Endothelial cell (in vitro differentiated cells): ENCODE data around the gene CRYBG2. TPM values are rescaled to one million over a fixed set of nuclear protein-coding genes. Genes with fewer than 3 reads are reported as not detected.
A peak's percentile ranks its signal among the peaks of the same experiment; 100 is the strongest.

Experiments
- DNase-seq: peaks from one replicate; pipeline ENCODE4 v3.0.0; 2021; ENCODE audit warnings: low spot score
- H3K27ac Mint-ChIP-seq: one replicate; pipeline ENCODE4 v1.8.0; 2021; ENCODE audit warnings: mixed read lengths, inconsistent platforms; ENCODE audit not compliant: unreplicated experiment
- H3K27me3 Mint-ChIP-seq: one replicate; pipeline ENCODE4 v1.8.0; 2021; ENCODE audit warnings: mild to moderate bottlenecking, moderate library complexity, mixed read lengths, inconsistent platforms; ENCODE audit not compliant: unreplicated experiment
- H3K36me3 Mint-ChIP-seq: one replicate; pipeline ENCODE4 v1.8.0; 2021; ENCODE audit warnings: mild to moderate bottlenecking, low read depth, mixed read lengths, inconsistent platforms; ENCODE audit not compliant: unreplicated experiment
- H3K4me1 Mint-ChIP-seq: one replicate; pipeline ENCODE4 v1.8.0; 2021; ENCODE audit warnings: mild to moderate bottlenecking, mixed read lengths, inconsistent platforms; ENCODE audit not compliant: unreplicated experiment
- H3K4me3 Mint-ChIP-seq: one replicate; pipeline ENCODE4 v1.8.0; 2021; ENCODE audit warnings: mild to moderate bottlenecking, mixed read lengths, inconsistent platforms; ENCODE audit not compliant: unreplicated experiment
- H3K9me3 Mint-ChIP-seq: one replicate; pipeline ENCODE4 v1.8.0; 2021; ENCODE audit warnings: mixed read lengths, inconsistent platforms; ENCODE audit not compliant: unreplicated experiment
- CTCF ChIP-seq: fragments of 200-600 bp; sonication (generic); IDR thresholded peaks from one replicate; pipeline ENCODE4 v1.5.0; 2021; ENCODE audit warnings: antibody characterized with exemption; ENCODE audit not compliant: unreplicated experiment
- total RNA-seq: library from RNA; stranded (reverse); fragmentation: NEBNext Ultra II Directional; extraction: Animal tissue kit (Norgen Biotek cat#: 25700); gene quantifications from one replicate; pipeline ENCODE4 v1.2.1, GENCODE V29; 2021; ENCODE audit not compliant: unreplicated experiment

The CRYBG2 gene
- total RNA-seq, 1 donor from 2014 or later: 1.4 TPM

DNA sequence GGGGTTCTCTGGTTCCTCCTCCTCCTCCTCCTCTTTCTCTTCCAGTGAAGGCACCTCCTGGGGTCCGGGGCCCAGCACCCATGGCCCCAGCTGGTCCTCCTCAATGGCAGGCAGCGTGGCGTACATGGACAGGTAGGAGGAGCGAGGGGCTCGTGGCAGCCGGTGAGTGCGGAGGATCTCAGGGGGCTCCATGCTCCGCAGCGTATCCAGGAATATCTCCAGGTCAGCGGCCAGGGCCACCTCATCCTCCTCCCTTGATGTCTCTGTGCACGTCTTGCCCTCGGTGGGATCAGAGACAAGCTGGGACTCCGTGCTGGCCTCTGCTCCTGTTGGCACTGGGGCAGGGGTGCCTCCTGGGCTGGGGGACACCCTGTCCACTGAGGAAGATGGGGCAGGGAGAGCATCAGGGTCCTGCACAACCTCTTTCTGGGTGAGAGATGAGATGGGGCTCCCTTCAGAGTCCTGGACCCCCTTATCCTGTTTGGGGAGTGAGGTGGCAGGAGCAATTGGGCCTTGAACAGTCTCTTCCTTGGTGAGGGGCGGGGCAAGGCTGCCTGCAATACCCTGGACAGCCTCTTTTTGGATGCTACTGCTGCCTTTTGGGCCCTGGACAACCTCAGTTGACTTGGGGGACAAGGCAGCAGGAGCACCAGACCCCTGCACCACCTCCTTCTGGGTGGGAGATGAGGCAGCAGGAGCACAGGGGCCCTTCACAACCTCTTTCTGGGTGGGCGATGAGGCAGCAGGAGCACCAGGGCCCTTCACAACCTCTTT is 9.6 kb downstream of the CRYBG2 start:
- H3K4me1 Mint-ChIP-seq: peaks cover 15% of the 10 kb centered on the region
- no peak overlapping the region for H3K4me3 Mint-ChIP-seq
- no peaks in the 10 kb centered on the region for H3K36me3 Mint-ChIP-seq
- H3K27ac Mint-ChIP-seq: no peak overlapping the region
- H3K27me3 Mint-ChIP-seq: peaks cover 4% of the 10 kb centered on the region
- H3K9me3 Mint-ChIP-seq: no peaks in the 10 kb centered on the region
- TF ChIP-seq CTCF: no peak
- no peak for DNase-seq

- no peak for TF ChIP-seq CTCF
- Mint-ChIP-seq H3K27me3 (peaks cover 6% of the 10 kb centered on the region), H3K36me3 (no peaks in the 10 kb centered on the region), H3K4me1 (peaks cover 11% of the 10 kb centered on the region), H3K27ac (no peak overlapping the region), H3K4me3 (no peak overlapping the region), H3K9me3 (no peaks in the 10 kb centered on the region)
- no peak for DNase-seq
Measured at GRCh38 chr1:26340047-26340481, 13.9 kb downstream of the CRYBG2 start.

- H3K36me3 Mint-ChIP-seq: no peaks in the 10 kb centered on the region
- peaks cover 11% of the 10 kb centered on the region for H3K4me1 Mint-ChIP-seq
- peaks cover 6% of the 10 kb centered on the region for H3K27me3 Mint-ChIP-seq
- no peak overlapping the region for H3K4me3 Mint-ChIP-seq
- no peaks in the 10 kb centered on the region for H3K9me3 Mint-ChIP-seq
- no peak overlapping the region for H3K27ac Mint-ChIP-seq
- DNase-seq: no peak
- TF ChIP-seq CTCF: no peak
Measured at GRCh38 chr1:26338670-26339069, 15.3 kb downstream of the CRYBG2 start.

GRCh38 chr1:26337625-26338024 is 16.3 kb downstream of the CRYBG2 start:
- DNase-seq: no peak
- TF ChIP-seq CTCF: no peak
- Mint-ChIP-seq H3K4me1 (peaks cover 11% of the 10 kb centered on the region), H3K9me3 (no peaks in the 10 kb centered on the region), H3K27ac (no peak overlapping the region), H3K36me3 (no peaks in the 10 kb centered on the region), H3K27me3 (peaks cover 3% of the 10 kb centered on the region), H3K4me3 (no peak overlapping the region)

DNA sequence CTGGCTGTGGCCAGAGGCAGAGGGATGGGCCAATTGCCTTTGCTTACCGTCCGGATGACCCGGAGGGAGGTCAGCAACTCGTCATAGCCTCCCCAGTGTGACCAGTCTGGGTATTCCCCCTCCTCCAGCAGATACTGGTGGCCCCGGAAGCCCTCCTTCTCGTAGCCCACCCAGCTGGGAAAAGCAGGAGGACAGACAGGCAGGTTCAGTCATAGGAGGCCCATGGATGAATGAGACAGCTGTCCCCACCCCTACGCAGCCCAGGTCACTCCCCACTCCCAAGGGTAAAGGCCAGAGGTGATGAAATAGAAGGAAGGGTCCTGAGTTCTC is 16.8 kb downstream of the CRYBG2 start:
- Mint-ChIP-seq H3K9me3 (no peaks in the 10 kb centered on the region), H3K36me3 (no peaks in the 10 kb centered on the region), H3K27ac (no peak overlapping the region), H3K27me3 (peaks cover 3% of the 10 kb centered on the region), H3K4me1 (peaks cover 11% of the 10 kb centered on the region), H3K4me3 (peak overlapping the region; percentile 31)
- no peak for DNase-seq
- no peak for TF ChIP-seq CTCF
